ENCODE results near the gene GRIA2. TPM values are rescaled to one million over a fixed set of nuclear protein-coding genes. Genes with fewer than 3 reads are reported as not detected.
A peak's percentile ranks its signal among the peaks of the same experiment; 100 is the strongest.

GRIA2 gene
- total and polyA plus RNA-seq, 8 donors = 0.69 to 6.0 (median 1.5) TPM

GRCh38 chr4:157225096-157225495 is 4.6 kb downstream of the GRIA2 start:
- H3K4me3 ChIP-seq = no peak overlapping the region
- ATAC-seq = no peak
- H3K4me1 ChIP-seq = peaks cover 0 to 4% (median 0%) of the 10 kb centered on the region in 3 donors
- intact Hi-C loops (cut with DNase I) = no loop called here
- no peak for DNase-seq
- H3K27ac ChIP-seq = no peak overlapping the region
- H3K9me3 ChIP-seq = no peaks in the 10 kb centered on the region
- WGBS, 2 donors = 48 to 61% methylated on average over 2 of the region's 2 CpGs
- peaks cover 0 to 35% (median 6%) of the 10 kb centered on the region in 4 donors for H3K27me3 ChIP-seq
- H3K36me3 ChIP-seq = no peaks in the 10 kb centered on the region
- TF ChIP-seq CTCF (IDR thresholded peaks at IDR 0.05) = no peak
- no peak for FAIRE-seq

- DNase-seq = no peak
- WGBS, 2 donors = 87 to 90% methylated on average over 2 of the region's 2 CpGs
- intact Hi-C loops (cut with DNase I) = no loop called here
- Histone ChIP-seq H3K9me3 (no peaks in the 10 kb centered on the region), H3K4me3 (no peak overlapping the region), H3K36me3 (no peaks in the 10 kb centered on the region), H3K27me3 (peaks cover 0 to 35% (median 6%) of the 10 kb centered on the region in 4 donors), H3K4me1 (peaks cover 0 to 4% (median 0%) of the 10 kb centered on the region in 3 donors), H3K27ac (no peak overlapping the region)
- no peak for TF ChIP-seq CTCF (IDR thresholded peaks at IDR 0.05)
- no peak for ATAC-seq
- no peak for FAIRE-seq
Measured at GRCh38 chr4:157226035-157226434, 5.5 kb downstream of the GRIA2 start.

GRCh38 chr4:157226601-157227000 is 6.1 kb downstream of the GRIA2 start:
- DNase-seq (no peak), FAIRE-seq (no peak), ATAC-seq (no peak)
- Histone ChIP-seq H3K4me3 (no peak overlapping the region), H3K9me3 (no peaks in the 10 kb centered on the region), H3K4me1 (peaks cover 0 to 4% (median 0%) of the 10 kb centered on the region in 3 donors), H3K27ac (no peak overlapping the region), H3K27me3 (peaks cover 0 to 35% (median 6%) of the 10 kb centered on the region in 4 donors), H3K36me3 (no peaks in the 10 kb centered on the region)
- TF ChIP-seq CTCF (IDR thresholded peaks at IDR 0.05) = no peak
- WGBS, 2 donors = 87 to 90% methylated on average over 3 of the region's 3 CpGs
- intact Hi-C loops (cut with DNase I) = no loop called here

- FAIRE-seq (peak; percentile 49), DNase-seq (no peak), ATAC-seq (no peak)
- no peaks in the 10 kb centered on the region for H3K4me1 ChIP-seq
- no peak overlapping the region for H3K4me3 ChIP-seq
- 69 to 89% methylated on average over 2 of the region's 2 CpGs for WGBS, 2 donors
- no peaks in the 10 kb centered on the region for H3K9me3 ChIP-seq
- intact Hi-C loops (cut with DNase I) = no loop called here
- peaks cover 0 to 6% (median 0%) of the 10 kb centered on the region in 4 donors for H3K27me3 ChIP-seq
- no peaks in the 10 kb centered on the region for H3K36me3 ChIP-seq
- TF ChIP-seq CTCF (IDR thresholded peaks at IDR 0.05) = no peak
- H3K27ac ChIP-seq = no peak overlapping the region
Measured at GRCh38 chr4:157231525-157231924, 11.0 kb downstream of the GRIA2 start.

- intact Hi-C loops (cut with DNase I) = no loop called here
- no peak overlapping the region for H3K27ac ChIP-seq
- H3K27me3 ChIP-seq = no peaks in the 10 kb centered on the region
- H3K9me3 ChIP-seq = no peaks in the 10 kb centered on the region
- no peak for FAIRE-seq
- no peaks in the 10 kb centered on the region for H3K36me3 ChIP-seq
- no peak for DNase-seq
- H3K4me1 ChIP-seq = no peaks in the 10 kb centered on the region
- no peak overlapping the region for H3K4me3 ChIP-seq
- ATAC-seq = no peak
- TF ChIP-seq CTCF (IDR thresholded peaks at IDR 0.05) = no peak
Measured at GRCh38 chr4:157242871-157243270, 22.3 kb downstream of the GRIA2 start.

All from pancreas (tissue), 10 donors.